ENCODE measurements around the gene DIABLO. TPM values are rescaled to one million over a fixed set of nuclear protein-coding genes. Genes with fewer than 3 reads are reported as not detected.

DIABLO gene
- total and polyA plus RNA-seq, 12 donors: 18.1 to 68.6 (median 32.8) TPM

- Histone ChIP-seq H3K4me1 (peaks cover 0 to 17% (median 0%) of the 10 kb centered on the region in 9 donors), H3K9me3 (no peaks in the 10 kb centered on the region), H3K36me3 (no peaks in the 10 kb centered on the region), H3K4me3 (no peak overlapping the region), H3K27me3 (peaks cover 0 to 20% (median 3%) of the 10 kb centered on the region in 7 donors), H3K27ac (no peak overlapping the region)
- no peak for ATAC-seq
- no peak for TF ChIP-seq CTCF (IDR thresholded peaks at IDR 0.05)
- intact Hi-C loops (cut with DNase I): loop anchor here in 1 of 10 donors (10.0 kb wide), 1 partner anchor 131 kb away; no protein-coding TSS in a partner anchor
- DNase-seq: no peak
- 82 to 87% methylated on average over 10 of the region's 10 CpGs for WGBS, 2 donors
Measured at GRCh38 chr12:122185494-122186082, 40.3 kb downstream of the DIABLO start.

- no peak overlapping the region for H3K27ac ChIP-seq
- 90 to 94% methylated on average over 7 of the region's 7 CpGs for WGBS, 2 donors
- intact Hi-C loops (cut with DNase I): loop anchor here in 1 of 10 donors (10.0 kb wide), 1 partner anchor 130 kb away; no protein-coding TSS in a partner anchor
- DNase-seq: no peak
- H3K27me3 ChIP-seq: peaks cover 0 to 20% (median 3%) of the 10 kb centered on the region in 7 donors
- no peak for ATAC-seq
- no peak overlapping the region for H3K4me3 ChIP-seq
- peaks cover 0 to 17% (median 0%) of the 10 kb centered on the region in 9 donors for H3K4me1 ChIP-seq
- TF ChIP-seq CTCF (IDR thresholded peaks at IDR 0.05): no peak
- no peaks in the 10 kb centered on the region for H3K9me3 ChIP-seq
- H3K36me3 ChIP-seq: no peaks in the 10 kb centered on the region
Measured at GRCh38 chr12:122185079-122185478, 40.8 kb downstream of the DIABLO start.

GRCh38 chr12:122184517-122184916 lies 41.3 kb downstream of the DIABLO start:
- H3K27ac ChIP-seq: no peak overlapping the region
- H3K4me1 ChIP-seq: peaks cover 0 to 17% (median 0%) of the 10 kb centered on the region in 9 donors
- intact Hi-C loops (cut with DNase I): loop anchor here in 1 of 10 donors (10.0 kb wide), 1 partner anchor 130 kb away; no protein-coding TSS in a partner anchor
- peaks cover 0 to 20% (median 3%) of the 10 kb centered on the region in 7 donors for H3K27me3 ChIP-seq
- no peak for TF ChIP-seq CTCF (IDR thresholded peaks at IDR 0.05)
- H3K36me3 ChIP-seq: no peaks in the 10 kb centered on the region
- WGBS, 2 donors: 77% methylated on average over 18 of the region's 18 CpGs
- H3K9me3 ChIP-seq: no peaks in the 10 kb centered on the region
- DNase-seq: no peak
- ATAC-seq: no peak
- no peak overlapping the region for H3K4me3 ChIP-seq

- Histone ChIP-seq H3K36me3 (no peaks in the 10 kb centered on the region), H3K27ac (no peak overlapping the region), H3K9me3 (no peaks in the 10 kb centered on the region), H3K27me3 (peaks cover 0 to 20% (median 3%) of the 10 kb centered on the region in 7 donors), H3K4me1 (peaks cover 0 to 17% (median 0%) of the 10 kb centered on the region in 9 donors), H3K4me3 (peak overlapping the region in 9 of 10 donors; percentile 27 to 60 (median 57))
- peak in 2 of 8 donors; percentile 9 to 13 for ATAC-seq
- TF ChIP-seq CTCF (IDR thresholded peaks at IDR 0.05): no peak
- WGBS, 2 donors: 78 to 91% methylated on average over 10 of the region's 10 CpGs
- no peak for DNase-seq
- intact Hi-C loops (cut with DNase I): loop anchor here in 1 of 10 donors (10.0 kb wide), 1 partner anchor 129 kb away; no protein-coding TSS in a partner anchor
Measured at GRCh38 chr12:122183588-122183940, 42.3 kb downstream of the DIABLO start.

Measured in heart right ventricle (tissue), 16 donors.